ENCODE results near the gene APOOL.
A peak's percentile ranks its signal among the peaks of the same experiment; 100 is the strongest.
"Not testable (repeated sequence)": the region's sequence is repeated elsewhere in the genome, so short reads cannot be mapped to it uniquely, and the experiment has no call there.

The APOOL gene, protein sequence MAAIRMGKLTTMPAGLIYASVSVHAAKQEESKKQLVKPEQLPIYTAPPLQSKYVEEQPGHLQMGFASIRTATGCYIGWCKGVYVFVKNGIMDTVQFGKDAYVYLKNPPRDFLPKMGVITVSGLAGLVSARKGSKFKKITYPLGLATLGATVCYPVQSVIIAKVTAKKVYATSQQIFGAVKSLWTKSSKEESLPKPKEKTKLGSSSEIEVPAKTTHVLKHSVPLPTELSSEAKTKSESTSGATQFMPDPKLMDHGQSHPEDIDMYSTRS

DNA sequence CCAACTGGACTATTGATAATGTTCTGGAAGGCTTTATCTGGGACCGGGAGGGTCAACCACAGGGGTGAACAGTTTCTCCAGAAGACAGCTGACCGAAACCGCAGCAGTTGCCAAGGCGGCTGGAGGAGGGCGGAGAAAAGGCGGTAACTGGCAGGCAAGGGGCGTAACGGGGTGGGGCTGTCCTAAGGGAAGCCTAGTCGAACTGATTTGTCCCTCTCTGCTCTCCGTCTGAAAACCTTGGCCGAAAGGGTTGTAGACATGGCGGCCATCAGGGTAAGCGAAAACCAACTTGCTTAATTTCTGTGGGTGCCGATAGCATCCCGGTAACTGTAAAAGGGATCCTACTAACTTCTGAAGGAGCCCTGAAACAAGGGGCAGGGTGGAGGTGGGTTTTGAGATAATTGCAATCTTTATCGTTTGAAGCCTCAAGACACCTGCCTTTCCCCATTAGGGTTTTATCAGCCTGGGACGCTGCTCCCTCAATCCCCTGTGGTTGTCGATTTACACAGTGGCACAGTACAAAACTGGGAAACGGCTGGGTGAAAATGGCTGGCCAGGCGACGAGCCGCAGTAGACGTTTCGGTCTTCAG is at the start of gene APOOL:
APOOL (plus strand) TSS at position 223 of the 590 bp plus-strand sequence; CDS start at position 259, 36 bp downstream.
- TF ChIP-seq, protein P1, sequence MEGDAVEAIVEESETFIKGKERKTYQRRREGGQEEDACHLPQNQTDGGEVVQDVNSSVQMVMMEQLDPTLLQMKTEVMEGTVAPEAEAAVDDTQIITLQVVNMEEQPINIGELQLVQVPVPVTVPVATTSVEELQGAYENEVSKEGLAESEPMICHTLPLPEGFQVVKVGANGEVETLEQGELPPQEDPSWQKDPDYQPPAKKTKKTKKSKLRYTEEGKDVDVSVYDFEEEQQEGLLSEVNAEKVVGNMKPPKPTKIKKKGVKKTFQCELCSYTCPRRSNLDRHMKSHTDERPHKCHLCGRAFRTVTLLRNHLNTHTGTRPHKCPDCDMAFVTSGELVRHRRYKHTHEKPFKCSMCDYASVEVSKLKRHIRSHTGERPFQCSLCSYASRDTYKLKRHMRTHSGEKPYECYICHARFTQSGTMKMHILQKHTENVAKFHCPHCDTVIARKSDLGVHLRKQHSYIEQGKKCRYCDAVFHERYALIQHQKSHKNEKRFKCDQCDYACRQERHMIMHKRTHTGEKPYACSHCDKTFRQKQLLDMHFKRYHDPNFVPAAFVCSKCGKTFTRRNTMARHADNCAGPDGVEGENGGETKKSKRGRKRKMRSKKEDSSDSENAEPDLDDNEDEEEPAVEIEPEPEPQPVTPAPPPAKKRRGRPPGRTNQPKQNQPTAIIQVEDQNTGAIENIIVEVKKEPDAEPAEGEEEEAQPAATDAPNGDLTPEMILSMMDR (IDR thresholded peaks at IDR 0.05; ENCODE audit: borderline replicate concordance, insufficient read depth, low read depth, low read length): no peak

DNA sequence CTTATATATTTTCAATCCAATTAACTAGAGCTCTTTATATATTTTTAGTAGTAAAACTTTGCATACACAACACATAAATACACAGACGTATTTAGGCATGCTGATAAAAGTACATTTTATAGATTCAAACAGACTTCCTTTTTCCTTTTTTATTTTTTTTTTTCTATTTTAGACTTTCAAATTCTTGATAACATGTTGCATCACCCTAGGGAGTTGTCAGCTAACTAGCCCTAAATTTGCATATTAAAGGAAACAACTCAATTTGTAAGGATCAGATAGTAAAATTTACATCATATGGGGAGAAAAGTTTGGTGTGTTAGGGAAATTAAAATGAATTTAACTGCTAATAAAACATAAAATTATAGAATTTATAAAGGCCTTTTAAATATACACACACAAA is 47.4 kb upstream of the APOOL start:
- no peak overlapping the region for H3K4me3 ChIP-seq (ENCODE audit: low read depth, low read length)
- TF ChIP-seq, protein P1 (IDR thresholded peaks at IDR 0.05; ENCODE audit: borderline replicate concordance, insufficient read depth, low read depth, low read length): no peak

More for the DNA sequence above, at the start of gene APOOL:
- peak within 1 kb of the TSS; percentile 60 for H3K4me3 ChIP-seq (ENCODE audit: low read depth, low read length)

DNA sequence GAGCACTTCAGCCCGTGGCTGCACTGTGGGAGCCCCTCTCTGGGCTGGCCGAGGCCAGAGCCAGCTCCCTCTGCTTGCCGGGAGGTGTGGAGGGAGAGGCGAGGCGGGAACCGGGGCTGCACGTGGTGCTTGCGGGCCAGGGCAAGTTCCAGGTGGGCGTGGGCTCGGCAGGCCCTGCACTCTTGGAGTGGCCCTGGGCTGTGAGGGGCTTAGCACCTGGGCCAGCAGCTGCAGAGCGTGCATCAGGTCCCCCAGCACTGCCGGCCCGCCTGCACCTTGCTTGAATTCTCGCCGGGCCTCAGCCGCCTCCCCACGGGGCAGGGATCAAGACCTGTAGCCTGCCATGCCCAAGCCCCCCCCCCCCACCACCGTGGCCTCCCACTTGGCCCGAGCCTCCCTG is 28.9 kb upstream of the APOOL start:
- H3K4me3 ChIP-seq (ENCODE audit: low read depth, low read length): no peak overlapping the region
- TF ChIP-seq, protein P1 (IDR thresholded peaks at IDR 0.05; ENCODE audit: borderline replicate concordance, insufficient read depth, low read depth, low read length): no peak

DNA sequence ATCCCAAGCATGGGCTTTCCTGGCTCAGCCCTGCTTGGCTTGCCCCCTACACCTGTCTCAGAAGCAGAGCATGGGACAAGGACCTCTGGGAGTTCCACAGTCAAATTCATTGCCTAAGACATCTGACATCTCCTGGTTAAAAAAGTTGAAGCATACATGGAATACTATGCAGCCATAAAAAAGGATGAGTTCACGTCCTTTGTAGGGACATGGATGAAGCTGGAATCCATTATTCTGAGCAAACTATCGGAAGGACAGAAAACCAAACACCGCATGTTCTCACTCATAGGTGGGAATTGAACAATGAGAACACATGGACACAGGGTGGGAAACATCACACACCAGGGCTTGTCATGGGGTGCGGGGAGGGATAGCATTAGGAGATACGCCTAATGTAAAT is 11.9 kb upstream of the APOOL start:
- not testable (repeated sequence) for H3K4me3 ChIP-seq (ENCODE audit: low read depth, low read length)

DNA sequence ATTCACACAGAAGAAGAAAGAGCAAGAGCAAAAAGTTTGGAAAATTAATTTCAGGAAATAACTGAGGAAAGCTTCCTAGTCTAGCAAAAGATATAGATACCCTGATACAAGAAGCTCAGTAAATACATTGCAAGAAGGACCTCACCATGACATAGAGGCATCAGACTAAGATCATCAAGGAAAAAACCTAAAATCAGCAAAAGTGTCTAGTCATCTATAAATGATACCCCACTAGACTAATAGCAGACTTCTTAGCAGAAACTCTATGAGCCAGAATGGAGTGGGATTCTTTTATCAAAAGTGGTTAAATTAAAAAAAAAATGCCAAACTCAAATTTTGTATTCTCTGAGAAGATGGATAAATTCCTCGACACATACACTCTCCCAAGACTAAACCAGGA is 10.5 kb upstream of the APOOL start:
- TF ChIP-seq, protein P1 (IDR thresholded peaks at IDR 0.05; ENCODE audit: borderline replicate concordance, insufficient read depth, low read depth, low read length): no peak
- no peak overlapping the region for H3K4me3 ChIP-seq (ENCODE audit: low read depth, low read length)

DNA sequence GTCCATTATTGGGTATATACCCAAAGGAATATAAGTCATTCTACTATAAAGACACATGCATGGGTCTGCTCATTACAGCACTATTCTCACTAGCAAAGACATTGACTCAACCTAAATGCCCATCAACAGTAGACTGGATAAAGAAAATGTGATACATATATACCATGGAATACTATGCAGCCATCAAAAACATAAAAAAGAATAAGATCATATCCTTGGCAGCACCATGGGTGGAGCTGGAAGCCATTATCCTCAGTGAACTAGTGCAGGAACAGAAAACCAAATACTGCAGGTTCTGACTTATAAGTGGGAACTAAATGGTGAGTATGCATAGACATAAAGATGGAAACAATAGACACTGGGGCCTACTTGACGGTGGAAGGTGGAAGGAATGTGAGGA is 2.3 kb upstream of the APOOL start:
- no peak overlapping the region for H3K4me3 ChIP-seq (ENCODE audit: low read depth, low read length)
- TF ChIP-seq, protein P1 (IDR thresholded peaks at IDR 0.05; ENCODE audit: borderline replicate concordance, insufficient read depth, low read depth, low read length): no peak

DNA sequence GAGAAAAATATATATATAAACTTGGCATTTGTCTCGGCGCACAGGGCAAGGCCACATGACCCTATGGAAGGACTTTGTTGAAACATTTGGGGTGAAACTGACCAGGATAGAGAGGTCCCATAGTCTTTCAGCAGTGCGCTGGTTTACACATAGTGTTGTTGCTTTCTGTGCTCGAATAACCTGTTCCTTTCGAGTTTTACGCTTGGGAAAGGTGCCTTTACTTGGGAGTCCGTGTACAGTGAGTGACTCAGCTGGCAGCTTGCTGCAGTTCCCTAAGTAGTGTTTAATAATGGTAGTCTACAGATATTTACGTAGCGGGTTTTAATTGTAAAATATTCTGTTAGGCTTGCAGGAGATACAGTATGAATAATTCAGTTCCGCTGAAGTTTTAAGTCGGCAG is 578 bp downstream of the APOOL start:
- H3K4me3 ChIP-seq (ENCODE audit: low read depth, low read length): peak overlapping the region; percentile 60
- TF ChIP-seq, protein P1 (IDR thresholded peaks at IDR 0.05; ENCODE audit: borderline replicate concordance, insufficient read depth, low read depth, low read length): no peak

Measured in GM12875 (cell line).